PC-9 (cell line): ENCODE data around the gene PLEKHG1. TPM values are rescaled to one million over a fixed set of nuclear protein-coding genes. Genes with fewer than 3 reads are reported as not detected.

Source experiments
- BruUV-seq: library from RNA; stranded (reverse); fragments of 400-500 nt; replicated peaks from 2 replicates; lab custom pipeline; 2021; lab: Mats Ljungman, UMichigan
- CTCF ChIA-PET: fragments of 300-600 bp; sonication (Branson Sonifier 250); formaldehyde crosslinking; loops from one replicate; lab custom pipeline; 2022; ENCODE audit warnings: antibody characterized with exemption; lab: Charles Lee
- POLR2A ChIA-PET: fragments of 300-600 bp; sonication (Branson Sonifier 250); formaldehyde crosslinking; loops from one replicate; lab custom pipeline; 2022; ENCODE audit warnings: antibody characterized with exemption; ENCODE audit not compliant: unreplicated experiment; lab: Charles Lee
- DNase-seq, 2 experiments: peaks; one replicate each; pipeline versions ENCODE4 v3.0.0 to v3.0.0-alpha.2; 2015 to 2022; ENCODE audit warnings: mixed read lengths in 1 of 2
- H2AFZ ChIP-seq: fragments of 200-600 bp; sonication (generic); 2 replicates; pipeline ENCODE4 v1.8.1; 2017; ENCODE audit warnings: antibody characterized with exemption
- H3F3A ChIP-seq: fragments of 200-600 bp; sonication (generic); 2 replicates; pipeline ENCODE4 v1.8.1; 2017; ENCODE audit warnings: antibody characterized with exemption, mild to moderate bottlenecking, low read depth; ENCODE audit not compliant: insufficient read depth
- H3K27ac ChIP-seq: fragments of 200-600 bp; sonication (generic); 2 replicates; pipeline ENCODE4 v1.6.1; 2016; ENCODE audit warnings: mixed run types
- H3K27me3 ChIP-seq: fragments of 200-600 bp; sonication (generic); 2 replicates; pipeline ENCODE4 v1.6.1; 2016; ENCODE audit warnings: low read depth, mixed run types; ENCODE audit not compliant: insufficient read depth
- H3K36me3 ChIP-seq: fragments of 200-600 bp; sonication (generic); 2 replicates; pipeline ENCODE4 v1.6.1; 2016; ENCODE audit warnings: low read depth, mixed run types
- H3K4me1 ChIP-seq: fragments of 200-600 bp; sonication (generic); replicated peaks from 2 replicates; pipeline ENCODE4 v1.6.1; 2016; ENCODE audit warnings: mixed run types; ENCODE audit not compliant: insufficient read depth
- H3K4me2 ChIP-seq: fragments of 200-600 bp; sonication (generic); 2 replicates; pipeline ENCODE4 v1.6.1; 2017; ENCODE audit warnings: mixed run types
- H3K4me3 ChIP-seq: fragments of 200-600 bp; sonication (generic); 2 replicates; pipeline ENCODE4 v1.6.1; 2016; ENCODE audit warnings: mixed run types
- H3K79me2 ChIP-seq: fragments of 200-600 bp; sonication (generic); 2 replicates; pipeline ENCODE4 v1.6.1; 2017; ENCODE audit warnings: low read depth, mixed run types
- H3K9me2 ChIP-seq: fragments of 200-600 bp; sonication (generic); 2 replicates; pipeline ENCODE4 v1.8.1; 2017; ENCODE audit warnings: mild to moderate bottlenecking; ENCODE audit not compliant: insufficient read depth
- H3K9me3 ChIP-seq: fragments of 200-600 bp; sonication (generic); 2 replicates; pipeline ENCODE4 v1.8.1; 2016; ENCODE audit warnings: low read depth; ENCODE audit not compliant: insufficient read depth
- H4K20me1 ChIP-seq: fragments of 200-600 bp; sonication (generic); 2 replicates; pipeline ENCODE4 v1.8.1; 2017; ENCODE audit not compliant: insufficient read depth
- CTCF ChIP-seq: fragments of 200-600 bp; sonication (generic); conservative IDR thresholded peaks from 2 replicates; pipeline ENCODE4 v1.6.1; 2017; ENCODE audit warnings: mixed run types, antibody characterized with exemption, mild to moderate bottlenecking, moderate library complexity
- EZH2 ChIP-seq: fragments of 200-600 bp; sonication (generic); IDR thresholded peaks from 2 replicates; pipeline ENCODE4 v1.8.0; 2017; ENCODE audit warnings: antibody characterized with exemption, low read depth
- intact Hi-C: fragments of 100-400 bp; cut with micrococcal nuclease; formaldehyde crosslinking; loops from one replicate; pipeline ENCODE4 v1.10.0; 2022; ENCODE audit not compliant: unreplicated experiment
- total RNA-seq: library from RNA; stranded (reverse); gene quantifications from 2 replicates; pipeline ENCODE4 v1.2.3, GENCODE V29; 2021

PLEKHG1 gene
- total RNA-seq, 1 experiment from 2014 or later: 8.9 TPM

GRCh38 chr6:150566486-150566885, 33.2 kb upstream of the PLEKHG1 start:
- Histone ChIP-seq H4K20me1 (no peaks in the 10 kb centered on the region), H3F3A (no peaks in the 10 kb centered on the region), H2AFZ (no peak overlapping the region), H3K4me3 (no peak overlapping the region), H3K27me3 (no peaks in the 10 kb centered on the region), H3K4me1 (no peaks in the 10 kb centered on the region), H3K27ac (no peak overlapping the region), H3K79me2 (no peaks in the 10 kb centered on the region), H3K9me2 (no peaks in the 10 kb centered on the region), H3K9me3 (no peaks in the 10 kb centered on the region), H3K36me3 (no peaks in the 10 kb centered on the region), H3K4me2 (no peak overlapping the region)
- POLR2A ChIA-PET: no interaction called here
- DNase-seq: no peak
- TF ChIP-seq CTCF (no peak), EZH2 (no peak)
- BruUV-seq: no TSS peak
- intact Hi-C loops: no loop called here
- CTCF ChIA-PET: no interaction called here

DNA sequence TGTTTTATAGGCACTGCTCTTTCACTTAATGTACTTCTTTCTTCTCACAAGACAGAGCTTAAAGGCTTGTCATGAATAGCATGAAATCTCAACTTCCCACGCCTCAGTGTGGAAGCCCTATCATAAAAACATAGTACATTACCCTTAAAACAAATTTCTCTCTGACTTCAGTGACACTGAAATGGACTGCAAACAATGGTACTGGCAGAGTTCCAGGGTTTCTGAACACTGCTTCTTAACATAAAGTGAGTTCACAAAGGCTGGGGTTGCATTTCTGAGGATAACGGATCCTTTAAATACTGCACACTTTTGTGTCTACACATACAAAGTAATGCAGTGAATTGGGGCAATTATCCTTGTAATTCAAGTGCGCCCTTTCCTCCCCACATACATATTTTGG, 32.3 kb upstream of the PLEKHG1 start:
- intact Hi-C loops: no loop called here
- Histone ChIP-seq H3K4me1 (no peaks in the 10 kb centered on the region), H3K27me3 (no peaks in the 10 kb centered on the region), H3K27ac (no peak overlapping the region), H3F3A (no peaks in the 10 kb centered on the region), H3K36me3 (no peaks in the 10 kb centered on the region), H3K79me2 (no peaks in the 10 kb centered on the region), H3K9me2 (no peaks in the 10 kb centered on the region), H2AFZ (no peak overlapping the region), H3K4me3 (no peak overlapping the region), H3K4me2 (no peak overlapping the region), H4K20me1 (no peaks in the 10 kb centered on the region), H3K9me3 (no peaks in the 10 kb centered on the region)
- POLR2A ChIA-PET: no interaction called here
- no TSS peak for BruUV-seq
- CTCF ChIA-PET: no interaction called here
- DNase-seq: no peak
- no peak for TF ChIP-seq EZH2
- no peak for TF ChIP-seq CTCF

DNA sequence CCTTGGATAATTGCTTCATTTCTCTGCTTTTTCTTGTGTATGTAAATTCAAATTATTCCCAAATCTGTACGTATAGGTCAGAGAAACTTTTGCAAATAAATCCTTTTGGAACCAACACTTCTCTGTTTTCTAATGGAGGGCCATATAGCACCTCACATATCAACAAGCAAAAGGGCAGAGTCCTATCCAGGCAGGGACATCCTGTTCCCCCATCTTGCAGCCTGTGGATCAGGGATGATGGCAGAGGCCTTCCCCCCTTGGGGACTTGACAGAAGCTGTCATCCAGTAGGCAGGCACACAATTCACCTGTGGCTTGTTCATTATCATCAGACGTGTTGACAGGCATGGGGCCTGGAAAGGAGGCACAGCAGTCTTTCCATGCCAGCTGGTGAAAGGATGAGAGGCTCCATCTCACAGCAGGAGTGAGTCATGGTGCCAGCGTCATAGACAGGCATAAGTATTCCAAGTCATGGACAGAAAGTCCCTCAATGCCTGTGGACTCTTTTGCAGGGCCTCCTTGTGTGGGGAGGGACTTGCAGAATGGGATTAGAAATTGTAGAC, 31.8 kb upstream of the PLEKHG1 start:
- no TSS peak for BruUV-seq
- TF ChIP-seq CTCF (no peak), EZH2 (no peak)
- no peaks in the 10 kb centered on the region for H3K9me3 ChIP-seq
- H3K4me1 ChIP-seq: no peaks in the 10 kb centered on the region
- H3K27ac ChIP-seq: no peak overlapping the region
- H3F3A ChIP-seq: no peaks in the 10 kb centered on the region
- no peaks in the 10 kb centered on the region for H3K9me2 ChIP-seq
- intact Hi-C loops: no loop called here
- no peaks in the 10 kb centered on the region for H3K79me2 ChIP-seq
- H2AFZ ChIP-seq: no peak overlapping the region
- H4K20me1 ChIP-seq: no peaks in the 10 kb centered on the region
- CTCF ChIA-PET: no interaction called here
- POLR2A ChIA-PET: no interaction called here
- H3K27me3 ChIP-seq: no peaks in the 10 kb centered on the region
- no peak overlapping the region for H3K4me2 ChIP-seq
- no peaks in the 10 kb centered on the region for H3K36me3 ChIP-seq
- H3K4me3 ChIP-seq: no peak overlapping the region
- no peak for DNase-seq
